IPS-NIHi11 (cell line): ENCODE results near the gene CAMK2A.

Source experiments
- DNase-seq: peaks from one replicate; pipeline ENCODE4 v3.0.0; 2012; ENCODE audit warnings: mixed read lengths, low spot score

Gene CAMK2A

GRCh38 chr5:150213530-150213929, 76.0 kb downstream of the CAMK2A start:
- DNase-seq: no peak

DNA sequence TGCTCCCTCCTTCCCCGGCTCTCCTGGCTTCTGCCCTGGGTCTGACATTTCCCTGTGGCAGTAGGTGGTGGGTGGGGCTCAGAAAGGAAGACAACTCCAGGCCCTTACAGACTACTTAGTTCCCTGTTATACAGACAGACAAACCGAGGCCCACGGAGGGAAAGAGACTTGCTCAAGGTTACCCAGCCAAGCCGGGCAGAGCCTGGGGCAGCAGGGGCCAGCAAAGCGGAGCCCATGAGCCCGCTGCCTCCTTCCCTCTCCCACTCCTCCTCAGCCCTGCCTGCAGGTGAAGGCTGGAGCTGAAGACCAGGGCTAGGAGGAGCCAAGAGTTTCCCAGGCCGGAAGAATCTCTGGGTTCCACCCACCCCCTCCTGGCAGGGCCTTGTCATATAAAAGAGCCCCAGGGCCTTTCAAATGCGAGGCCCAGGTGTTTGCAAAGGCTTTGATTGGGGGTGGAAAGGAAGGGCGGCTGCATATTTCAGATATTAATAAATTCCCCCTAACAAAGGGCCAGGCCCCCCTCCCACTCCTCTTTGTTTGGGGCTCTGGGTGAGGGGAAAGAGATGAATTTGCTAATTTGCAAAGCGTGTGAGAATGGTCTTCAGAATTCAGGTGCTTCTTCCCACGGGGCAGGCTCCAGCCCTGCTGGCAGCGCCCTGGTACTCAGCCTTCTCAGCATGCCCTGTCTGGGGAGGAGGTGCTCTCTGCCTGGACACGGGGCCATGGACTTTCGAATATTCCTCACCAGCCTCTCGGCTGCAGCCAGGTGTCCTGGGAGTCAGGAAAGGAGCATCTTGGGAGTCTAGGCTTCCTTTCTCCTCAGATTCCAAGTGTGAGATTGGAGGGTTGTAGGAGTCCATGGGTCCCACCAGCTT, 78.2 kb downstream of the CAMK2A start:
- DNase-seq: peak; percentile 87

GRCh38 chr5:150210644-150211043, 78.9 kb downstream of the CAMK2A start:
- DNase-seq: no peak

DNA sequence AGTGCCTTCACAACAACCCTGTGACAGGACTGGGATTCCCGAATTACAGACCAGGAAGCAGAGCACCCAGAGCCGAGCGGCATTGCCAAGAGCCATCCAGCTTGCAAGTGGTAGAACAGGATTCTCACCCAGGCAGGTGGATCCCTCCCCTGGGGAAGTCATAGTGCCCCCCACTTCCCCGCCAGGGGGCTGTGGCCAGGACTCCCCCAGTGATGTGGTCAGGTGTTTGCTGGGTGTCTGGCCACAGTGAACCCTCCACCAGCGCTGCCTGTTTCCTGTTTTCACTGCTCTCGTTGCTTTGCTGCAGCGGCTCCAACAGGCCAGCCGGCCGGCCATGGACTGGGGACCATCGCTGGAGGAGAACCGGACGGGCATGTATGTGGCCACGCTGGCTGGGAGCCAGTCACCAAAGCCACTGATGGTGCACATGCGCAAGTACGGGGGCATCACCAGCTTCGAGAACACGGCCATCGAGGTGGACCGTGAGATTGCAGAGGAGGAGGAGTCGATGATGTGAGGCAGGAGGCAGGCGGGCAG, 80.4 kb downstream of the CAMK2A start:
- no peak for DNase-seq

DNA sequence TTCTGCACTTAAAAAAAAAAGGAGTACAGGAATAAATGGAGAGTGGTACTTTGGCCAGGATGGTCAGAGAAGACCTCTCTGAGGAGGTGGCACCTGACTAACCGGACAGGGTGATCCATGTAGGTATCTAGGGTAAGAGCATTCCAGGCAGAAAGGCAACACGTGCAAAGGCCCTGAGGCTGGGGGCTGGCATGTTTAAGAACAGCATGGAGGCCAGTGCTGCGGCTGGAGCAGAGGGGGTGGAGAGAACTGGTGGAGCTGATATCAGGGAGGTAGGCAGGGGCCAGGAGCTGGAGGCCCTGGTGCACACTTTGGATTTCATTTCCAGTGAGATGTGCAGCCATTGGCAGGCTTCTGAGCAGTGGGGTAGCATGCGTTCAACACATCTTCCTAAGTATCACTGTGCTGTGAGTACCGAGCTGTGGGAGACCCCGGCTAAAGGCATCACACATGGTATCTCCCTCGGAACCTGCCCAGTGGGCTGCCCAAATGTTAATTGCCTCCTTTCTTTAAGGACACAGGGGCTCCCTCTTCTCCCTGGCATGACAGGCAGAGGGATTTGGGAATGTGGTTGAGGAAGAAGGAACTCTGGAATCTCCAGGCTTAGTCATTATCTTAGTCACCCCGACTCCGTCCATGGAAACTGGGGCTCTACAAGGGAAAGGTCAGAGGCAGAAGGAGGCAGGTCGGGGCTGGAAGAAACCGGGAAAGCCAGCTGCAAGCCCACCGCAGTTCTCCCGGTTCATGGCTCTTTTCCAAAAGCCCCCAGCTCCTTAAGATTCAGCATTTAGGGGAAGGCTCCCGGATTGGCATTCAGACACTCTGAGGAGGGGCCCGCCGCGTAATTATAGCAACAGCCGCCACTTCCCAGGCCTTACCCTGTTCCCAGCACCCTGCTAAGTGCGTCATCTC, 81.1 kb downstream of the CAMK2A start:
- DNase-seq: no peak

DNA sequence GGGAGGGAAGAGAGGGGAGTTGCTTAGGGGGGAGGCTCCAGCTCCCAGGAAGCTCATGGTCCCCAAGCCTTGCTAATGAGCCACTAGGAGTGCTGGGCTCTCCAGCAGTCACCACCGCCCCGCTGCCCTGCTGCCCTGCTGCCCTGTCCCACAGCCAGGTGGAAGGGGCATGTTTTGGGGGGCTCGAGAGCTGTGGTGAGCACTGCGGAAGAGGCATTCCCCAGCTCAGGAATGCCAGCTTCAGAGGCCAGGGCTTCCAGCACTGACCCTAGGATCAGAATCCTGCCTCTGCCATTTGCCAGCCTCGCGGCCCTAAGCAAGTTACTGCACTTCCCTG, 82.8 kb downstream of the CAMK2A start:
- DNase-seq: no peak

DNA sequence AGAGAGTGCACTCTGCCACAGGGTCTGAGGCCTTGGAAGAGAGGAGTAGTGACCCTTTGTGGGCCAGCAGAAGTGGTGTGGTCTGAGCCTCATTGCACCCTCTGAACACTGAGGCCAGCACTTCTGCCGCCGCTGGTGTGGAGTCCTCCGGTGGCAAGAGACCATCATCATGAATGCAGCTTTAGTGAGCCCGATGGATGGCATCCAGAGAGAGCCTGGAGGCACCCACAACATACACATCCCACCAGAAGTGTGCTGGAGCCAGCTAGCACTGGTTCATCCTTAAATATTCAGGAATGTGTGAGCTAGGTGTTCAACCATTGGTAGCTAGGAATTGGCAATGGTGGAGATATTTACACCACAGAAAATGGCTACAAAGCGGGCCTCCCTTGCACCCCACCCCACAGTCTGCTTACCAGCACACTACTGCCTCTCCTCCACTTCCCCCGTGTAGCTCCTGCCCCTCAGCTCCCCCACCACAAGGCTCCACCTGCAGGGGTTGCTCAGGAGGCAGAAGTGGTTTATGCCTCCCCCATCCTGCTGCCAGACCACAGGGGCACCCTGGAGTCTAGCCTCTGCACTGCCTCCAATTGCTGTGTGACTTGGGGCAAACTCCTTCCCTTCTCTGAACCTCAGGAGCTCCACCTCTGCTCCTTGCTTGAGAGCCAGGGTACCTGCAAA, 83.3 kb downstream of the CAMK2A start:
- no peak for DNase-seq

GRCh38 chr5:150204590-150204960, 85.0 kb downstream of the CAMK2A start:
- DNase-seq: no peak

DNA sequence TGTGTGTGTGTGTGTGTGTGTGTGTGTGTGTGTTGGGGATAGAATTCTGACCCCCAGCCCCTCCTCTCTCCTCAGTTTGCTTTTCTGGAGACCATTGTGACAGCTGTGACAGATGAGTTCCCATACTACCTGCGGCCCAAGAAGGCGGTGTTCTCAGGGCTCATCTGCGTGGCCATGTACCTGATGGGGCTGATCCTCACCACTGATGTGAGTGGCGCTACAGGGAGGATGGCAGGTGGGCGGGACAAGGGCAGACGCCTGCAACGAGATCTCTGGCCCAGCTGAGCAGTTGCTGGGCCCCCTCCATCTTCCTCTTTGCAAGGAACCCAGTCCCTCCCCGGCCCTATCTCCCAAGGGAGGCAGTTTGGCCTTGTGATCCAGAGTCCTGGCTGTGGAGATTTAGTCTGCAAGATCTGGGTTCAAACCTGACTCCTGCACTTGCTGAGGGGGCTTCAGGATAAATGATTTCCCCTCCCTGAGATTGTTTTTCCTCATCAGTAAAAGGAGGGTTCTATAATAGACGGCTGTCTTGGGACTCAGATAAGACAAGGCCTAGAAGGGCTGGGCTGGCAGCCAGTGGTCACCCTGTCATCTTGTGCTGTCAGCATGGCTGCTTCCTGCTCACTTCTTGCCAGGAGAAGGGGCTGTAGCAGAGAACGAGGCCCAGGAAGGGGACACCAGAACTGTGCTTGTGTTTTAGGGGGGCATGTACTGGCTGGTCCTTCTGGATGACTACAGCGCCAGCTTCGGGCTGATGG, 85.6 kb downstream of the CAMK2A start:
- no peak for DNase-seq

- DNase-seq: no peak
These were observed 87.1 kb downstream of the CAMK2A start for GRCh38 chr5:150202501-150202900.

DNA sequence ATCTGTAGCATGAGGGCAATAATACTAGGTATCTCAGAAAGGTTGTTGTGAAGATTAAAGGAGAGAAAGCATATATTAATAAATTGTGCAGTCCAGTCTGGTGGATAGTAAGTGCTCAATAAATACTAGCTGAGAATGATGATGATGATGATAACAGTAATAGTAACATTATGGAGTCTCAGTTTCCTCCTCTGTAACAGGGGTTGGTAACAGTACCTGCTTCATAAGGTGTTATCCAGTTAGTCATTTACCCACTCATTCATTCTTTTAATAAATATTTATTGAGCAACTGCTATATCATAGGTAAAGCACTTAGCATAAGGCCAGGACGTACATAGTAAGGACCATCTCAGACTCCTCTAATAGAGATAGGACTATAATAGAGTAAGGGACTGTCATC, 92.1 kb downstream of the CAMK2A start:
- DNase-seq: no peak

DNA sequence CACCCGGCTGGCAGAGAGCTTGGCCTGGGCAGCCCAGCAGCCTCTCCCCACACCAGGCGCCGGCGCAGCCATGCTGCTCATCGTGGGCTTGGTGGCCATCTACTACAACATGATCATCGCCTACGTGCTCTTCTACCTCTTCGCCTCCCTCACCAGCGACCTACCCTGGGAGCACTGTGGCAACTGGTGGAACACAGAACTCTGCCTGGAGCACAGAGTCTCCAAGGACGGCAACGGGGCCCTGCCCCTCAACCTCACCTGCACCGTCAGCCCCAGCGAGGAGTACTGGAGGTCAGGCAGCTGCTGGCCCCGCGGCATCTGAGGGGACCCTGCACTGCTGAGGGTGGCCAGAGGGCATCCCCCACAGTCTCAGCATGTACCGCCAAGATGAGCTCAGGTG, 92.6 kb downstream of the CAMK2A start:
- no peak for DNase-seq

DNA sequence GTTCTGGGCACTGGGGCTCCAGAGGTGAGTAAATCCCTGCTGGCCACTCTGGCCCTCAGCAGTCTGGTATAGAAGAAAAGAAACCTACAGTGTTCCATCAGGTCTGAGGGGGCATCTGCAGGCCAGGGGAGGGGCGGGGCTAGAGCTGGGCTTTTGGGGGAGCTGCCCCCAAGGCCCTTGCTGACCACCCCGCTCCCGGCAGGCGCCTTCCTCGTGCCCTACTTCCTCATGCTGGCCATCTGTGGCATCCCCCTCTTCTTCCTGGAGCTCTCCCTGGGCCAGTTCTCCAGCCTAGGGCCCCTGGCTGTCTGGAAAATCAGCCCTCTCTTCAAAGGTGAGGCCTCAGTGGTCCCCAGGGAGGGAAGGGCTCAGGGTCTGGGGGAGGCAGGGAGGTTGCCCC, 93.1 kb downstream of the CAMK2A start:
- no peak for DNase-seq

- DNase-seq: no peak
These were observed 93.7 kb downstream of the CAMK2A start for GRCh38 chr5:150195736-150196485.

DNA sequence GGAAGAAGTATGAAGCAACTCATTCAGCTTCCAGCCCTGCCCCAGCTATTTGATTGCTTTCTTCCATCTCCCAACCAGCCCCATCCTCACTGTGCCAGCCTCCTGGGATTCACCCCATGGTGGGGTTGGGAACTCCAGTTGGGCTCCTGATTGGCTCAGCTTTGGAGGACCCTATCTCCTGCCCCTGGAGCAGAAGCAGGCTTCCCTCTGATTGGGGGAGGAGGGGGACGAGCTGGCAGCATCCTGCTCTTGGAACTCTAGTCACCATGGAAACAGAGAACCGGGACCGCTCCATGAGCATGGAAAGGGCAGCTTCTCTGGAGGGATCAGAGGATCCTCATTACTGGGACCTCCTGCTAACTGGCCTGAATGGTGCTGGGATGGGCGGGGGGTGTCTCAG, 97.1 kb downstream of the CAMK2A start:
- DNase-seq: no peak

GRCh38 chr5:150190987-150191386, 98.6 kb downstream of the CAMK2A start:
- no peak for DNase-seq

GRCh38 chr5:150190503-150190979, 99.0 kb downstream of the CAMK2A start:
- DNase-seq: peak; percentile 55

- peak; percentile 65 for DNase-seq
These were observed 99.7 kb downstream of the CAMK2A start, which contains the start of gene SLC6A7 for GRCh38 chr5:150189728-150190502. Gene SLC6A7, plus strand, starts transcription at chr5:150190062. Its CDS starts 266 bp downstream, at chr5:150190328.

DNA sequence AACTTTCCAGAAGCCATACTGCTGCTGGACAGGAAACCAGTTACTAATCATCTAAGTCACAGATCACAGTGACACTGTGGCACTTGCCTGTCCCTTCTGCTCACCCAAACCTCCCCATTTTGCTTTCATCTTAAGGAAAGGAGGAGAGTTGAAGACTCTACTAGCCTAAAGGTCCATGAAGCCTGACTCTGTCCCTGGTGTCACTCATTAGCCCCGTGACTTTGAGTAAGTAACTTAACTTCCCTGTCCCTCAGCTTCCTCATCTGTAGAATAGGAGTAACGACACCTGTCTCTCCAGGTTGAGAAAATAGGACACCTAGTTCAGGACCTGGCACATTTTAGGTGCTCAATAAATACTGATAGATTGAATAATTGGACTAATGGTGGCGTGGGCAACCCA, 100.2 kb downstream of the CAMK2A start:
- DNase-seq: no peak
